Measurements from ENCODE around the gene IFT74. TPM values are rescaled to one million over a fixed set of nuclear protein-coding genes. Genes with fewer than 3 reads are reported as not detected.

The IFT74 gene
- total RNA-seq, 1 experiment from 2014 or later = 15.2 TPM

DNA sequence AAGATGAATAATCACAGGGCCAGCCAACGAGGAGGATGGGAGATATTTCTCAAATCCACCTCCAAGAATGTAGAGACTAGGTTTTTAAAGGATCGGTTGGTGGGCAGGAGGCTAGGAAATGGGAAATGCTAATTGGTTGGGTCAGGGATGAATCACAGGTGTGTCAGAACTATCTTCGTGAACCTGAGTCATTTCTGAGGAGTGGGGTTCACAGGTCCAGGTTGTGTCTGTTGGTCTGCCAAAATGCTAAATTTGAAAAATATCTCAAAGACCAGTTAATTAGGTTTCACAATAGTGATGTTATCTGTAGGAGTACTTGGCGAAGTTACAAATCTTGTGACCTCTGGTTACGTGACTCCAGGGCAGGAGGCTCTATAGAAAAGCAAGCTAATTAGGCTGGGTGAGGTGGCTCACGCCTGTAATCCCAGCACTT lies 6.6 kb upstream of the IFT74 start:
- H3K4me3 Mint-ChIP-seq = no peak overlapping the region
- DNase-seq (ENCODE audit: low spot score) = no peak
- H3K4me1 Mint-ChIP-seq = peaks cover 19% of the 10 kb centered on the region
- no peak for TF ChIP-seq NFE2L1 (CRISPR knock-in tag; IDR thresholded peaks at IDR 0.05)
- TF ChIP-seq OVOL2 (CRISPR knock-in tag; IDR thresholded peaks at IDR 0.05; ENCODE audit: borderline replicate concordance) = no peak
- TF ChIP-seq, protein P1, sequence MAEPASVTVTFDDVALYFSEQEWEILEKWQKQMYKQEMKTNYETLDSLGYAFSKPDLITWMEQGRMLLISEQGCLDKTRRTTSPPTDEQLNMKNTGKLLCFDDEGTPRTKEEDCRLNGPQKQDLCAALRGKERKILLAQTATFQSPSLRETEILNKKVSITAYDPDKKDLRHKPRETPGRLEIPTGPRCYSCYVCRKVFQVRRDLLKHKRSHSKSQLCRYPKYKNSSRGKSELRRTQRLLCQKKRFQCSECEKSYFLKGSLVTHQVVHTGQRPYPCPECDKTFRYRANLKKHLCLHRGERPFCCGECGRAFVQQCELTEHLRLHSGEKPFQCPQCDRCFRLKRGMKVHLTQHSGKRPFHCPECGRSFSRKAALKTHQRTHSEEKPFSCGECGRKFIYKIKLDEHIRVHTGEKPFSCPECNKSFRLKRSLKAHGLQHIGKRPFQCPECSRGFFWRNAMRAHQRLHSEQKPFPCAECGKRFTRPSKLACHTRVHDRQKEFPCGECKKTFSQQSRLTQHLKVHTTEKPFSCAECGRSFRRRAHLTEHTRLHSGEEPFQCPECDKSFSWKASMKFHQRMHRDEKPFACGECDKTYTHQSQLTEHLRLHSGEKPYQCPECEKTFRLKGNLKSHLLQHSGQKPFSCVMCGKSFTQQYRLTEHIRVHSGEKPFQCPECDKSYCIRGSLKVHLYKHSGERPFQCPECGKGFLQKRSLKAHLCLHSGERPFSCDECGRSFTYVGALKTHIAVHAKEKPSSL (CRISPR knock-in tag; conservative IDR thresholded peaks at IDR 0.05) = no peak
- TF ChIP-seq, protein P2, sequence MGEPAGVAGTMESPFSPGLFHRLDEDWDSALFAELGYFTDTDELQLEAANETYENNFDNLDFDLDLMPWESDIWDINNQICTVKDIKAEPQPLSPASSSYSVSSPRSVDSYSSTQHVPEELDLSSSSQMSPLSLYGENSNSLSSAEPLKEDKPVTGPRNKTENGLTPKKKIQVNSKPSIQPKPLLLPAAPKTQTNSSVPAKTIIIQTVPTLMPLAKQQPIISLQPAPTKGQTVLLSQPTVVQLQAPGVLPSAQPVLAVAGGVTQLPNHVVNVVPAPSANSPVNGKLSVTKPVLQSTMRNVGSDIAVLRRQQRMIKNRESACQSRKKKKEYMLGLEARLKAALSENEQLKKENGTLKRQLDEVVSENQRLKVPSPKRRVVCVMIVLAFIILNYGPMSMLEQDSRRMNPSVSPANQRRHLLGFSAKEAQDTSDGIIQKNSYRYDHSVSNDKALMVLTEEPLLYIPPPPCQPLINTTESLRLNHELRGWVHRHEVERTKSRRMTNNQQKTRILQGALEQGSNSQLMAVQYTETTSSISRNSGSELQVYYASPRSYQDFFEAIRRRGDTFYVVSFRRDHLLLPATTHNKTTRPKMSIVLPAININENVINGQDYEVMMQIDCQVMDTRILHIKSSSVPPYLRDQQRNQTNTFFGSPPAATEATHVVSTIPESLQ (CRISPR knock-in tag; IDR thresholded peaks at IDR 0.05) = no peak
- TF ChIP-seq, protein P3, sequence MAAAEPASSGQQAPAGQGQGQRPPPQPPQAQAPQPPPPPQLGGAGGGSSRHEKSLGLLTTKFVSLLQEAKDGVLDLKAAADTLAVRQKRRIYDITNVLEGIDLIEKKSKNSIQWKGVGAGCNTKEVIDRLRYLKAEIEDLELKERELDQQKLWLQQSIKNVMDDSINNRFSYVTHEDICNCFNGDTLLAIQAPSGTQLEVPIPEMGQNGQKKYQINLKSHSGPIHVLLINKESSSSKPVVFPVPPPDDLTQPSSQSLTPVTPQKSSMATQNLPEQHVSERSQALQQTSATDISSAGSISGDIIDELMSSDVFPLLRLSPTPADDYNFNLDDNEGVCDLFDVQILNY (CRISPR knock-in tag; IDR thresholded peaks at IDR 0.05) = no peak
- TF ChIP-seq, protein P4, sequence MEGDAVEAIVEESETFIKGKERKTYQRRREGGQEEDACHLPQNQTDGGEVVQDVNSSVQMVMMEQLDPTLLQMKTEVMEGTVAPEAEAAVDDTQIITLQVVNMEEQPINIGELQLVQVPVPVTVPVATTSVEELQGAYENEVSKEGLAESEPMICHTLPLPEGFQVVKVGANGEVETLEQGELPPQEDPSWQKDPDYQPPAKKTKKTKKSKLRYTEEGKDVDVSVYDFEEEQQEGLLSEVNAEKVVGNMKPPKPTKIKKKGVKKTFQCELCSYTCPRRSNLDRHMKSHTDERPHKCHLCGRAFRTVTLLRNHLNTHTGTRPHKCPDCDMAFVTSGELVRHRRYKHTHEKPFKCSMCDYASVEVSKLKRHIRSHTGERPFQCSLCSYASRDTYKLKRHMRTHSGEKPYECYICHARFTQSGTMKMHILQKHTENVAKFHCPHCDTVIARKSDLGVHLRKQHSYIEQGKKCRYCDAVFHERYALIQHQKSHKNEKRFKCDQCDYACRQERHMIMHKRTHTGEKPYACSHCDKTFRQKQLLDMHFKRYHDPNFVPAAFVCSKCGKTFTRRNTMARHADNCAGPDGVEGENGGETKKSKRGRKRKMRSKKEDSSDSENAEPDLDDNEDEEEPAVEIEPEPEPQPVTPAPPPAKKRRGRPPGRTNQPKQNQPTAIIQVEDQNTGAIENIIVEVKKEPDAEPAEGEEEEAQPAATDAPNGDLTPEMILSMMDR (IDR thresholded peaks at IDR 0.05) = no peak
- TF ChIP-seq NFATC4 (CRISPR knock-in tag; IDR thresholded peaks at IDR 0.05) = no peak
- TF ChIP-seq ETV6 (CRISPR knock-in tag; IDR thresholded peaks at IDR 0.05) = no peak
- ChIA-PET POLR2A (interaction anchor here (0.7 kb wide), 1 partner anchor 53 kb away, joined by 5 read pairs; no protein-coding TSS in a partner anchor), CTCF (no interaction called here)
- peak overlapping the region; percentile 54 for H3K27ac Mint-ChIP-seq
- H3K9me3 Mint-ChIP-seq = no peaks in the 10 kb centered on the region
- no peak for ATAC-seq
- H3K36me3 Mint-ChIP-seq = no peaks in the 10 kb centered on the region
- no peaks in the 10 kb centered on the region; the same call in 1 of the 2 replicates for H3K27me3 Mint-ChIP-seq (ENCODE audit: low read depth)

DNA sequence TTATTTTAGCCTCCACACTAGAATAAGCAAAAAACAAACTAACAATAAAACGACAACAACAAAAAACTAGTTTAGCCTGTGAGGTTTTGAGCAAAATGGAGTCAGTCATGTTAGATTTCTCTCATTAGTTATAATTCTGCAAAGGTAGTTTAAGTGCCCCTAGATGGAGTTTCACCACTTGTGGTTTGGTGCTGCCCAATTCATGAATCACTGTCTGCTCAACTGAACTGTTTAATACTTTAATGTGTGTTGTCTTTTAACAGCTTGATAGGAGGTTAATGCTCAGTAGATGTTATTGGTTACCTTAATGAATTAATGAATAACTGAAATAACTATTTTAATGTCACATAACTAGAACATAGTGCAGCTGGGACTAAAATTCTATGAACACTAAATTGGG lies 5.7 kb upstream of the IFT74 start:
- Mint-ChIP-seq H3K36me3 (no peaks in the 10 kb centered on the region), H3K27ac (no peak overlapping the region), H3K27me3 (ENCODE audit: low read depth) (no peaks in the 10 kb centered on the region; the same call in 1 of the 2 replicates), H3K9me3 (no peaks in the 10 kb centered on the region), H3K4me1 (peaks cover 21% of the 10 kb centered on the region), H3K4me3 (no peak overlapping the region)
- ChIA-PET POLR2A (no interaction called here), CTCF (no interaction called here)
- DNase-seq (ENCODE audit: low spot score) (no peak), ATAC-seq (no peak)
- TF ChIP-seq, protein P5, sequence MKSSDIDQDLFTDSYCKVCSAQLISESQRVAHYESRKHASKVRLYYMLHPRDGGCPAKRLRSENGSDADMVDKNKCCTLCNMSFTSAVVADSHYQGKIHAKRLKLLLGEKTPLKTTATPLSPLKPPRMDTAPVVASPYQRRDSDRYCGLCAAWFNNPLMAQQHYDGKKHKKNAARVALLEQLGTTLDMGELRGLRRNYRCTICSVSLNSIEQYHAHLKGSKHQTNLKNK (CRISPR knock-in tag; IDR thresholded peaks at IDR 0.05) = no peak
- no peak for TF ChIP-seq SMAD3 (CRISPR knock-in tag; IDR thresholded peaks at IDR 0.05; ENCODE audit: borderline replicate concordance)
- TF ChIP-seq, protein P6, sequence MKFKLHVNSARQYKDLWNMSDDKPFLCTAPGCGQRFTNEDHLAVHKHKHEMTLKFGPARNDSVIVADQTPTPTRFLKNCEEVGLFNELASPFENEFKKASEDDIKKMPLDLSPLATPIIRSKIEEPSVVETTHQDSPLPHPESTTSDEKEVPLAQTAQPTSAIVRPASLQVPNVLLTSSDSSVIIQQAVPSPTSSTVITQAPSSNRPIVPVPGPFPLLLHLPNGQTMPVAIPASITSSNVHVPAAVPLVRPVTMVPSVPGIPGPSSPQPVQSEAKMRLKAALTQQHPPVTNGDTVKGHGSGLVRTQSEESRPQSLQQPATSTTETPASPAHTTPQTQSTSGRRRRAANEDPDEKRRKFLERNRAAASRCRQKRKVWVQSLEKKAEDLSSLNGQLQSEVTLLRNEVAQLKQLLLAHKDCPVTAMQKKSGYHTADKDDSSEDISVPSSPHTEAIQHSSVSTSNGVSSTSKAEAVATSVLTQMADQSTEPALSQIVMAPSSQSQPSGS (CRISPR knock-in tag; IDR thresholded peaks at IDR 0.05; ENCODE audit: borderline replicate concordance, low read depth) = no peak
- TF ChIP-seq, protein P7, sequence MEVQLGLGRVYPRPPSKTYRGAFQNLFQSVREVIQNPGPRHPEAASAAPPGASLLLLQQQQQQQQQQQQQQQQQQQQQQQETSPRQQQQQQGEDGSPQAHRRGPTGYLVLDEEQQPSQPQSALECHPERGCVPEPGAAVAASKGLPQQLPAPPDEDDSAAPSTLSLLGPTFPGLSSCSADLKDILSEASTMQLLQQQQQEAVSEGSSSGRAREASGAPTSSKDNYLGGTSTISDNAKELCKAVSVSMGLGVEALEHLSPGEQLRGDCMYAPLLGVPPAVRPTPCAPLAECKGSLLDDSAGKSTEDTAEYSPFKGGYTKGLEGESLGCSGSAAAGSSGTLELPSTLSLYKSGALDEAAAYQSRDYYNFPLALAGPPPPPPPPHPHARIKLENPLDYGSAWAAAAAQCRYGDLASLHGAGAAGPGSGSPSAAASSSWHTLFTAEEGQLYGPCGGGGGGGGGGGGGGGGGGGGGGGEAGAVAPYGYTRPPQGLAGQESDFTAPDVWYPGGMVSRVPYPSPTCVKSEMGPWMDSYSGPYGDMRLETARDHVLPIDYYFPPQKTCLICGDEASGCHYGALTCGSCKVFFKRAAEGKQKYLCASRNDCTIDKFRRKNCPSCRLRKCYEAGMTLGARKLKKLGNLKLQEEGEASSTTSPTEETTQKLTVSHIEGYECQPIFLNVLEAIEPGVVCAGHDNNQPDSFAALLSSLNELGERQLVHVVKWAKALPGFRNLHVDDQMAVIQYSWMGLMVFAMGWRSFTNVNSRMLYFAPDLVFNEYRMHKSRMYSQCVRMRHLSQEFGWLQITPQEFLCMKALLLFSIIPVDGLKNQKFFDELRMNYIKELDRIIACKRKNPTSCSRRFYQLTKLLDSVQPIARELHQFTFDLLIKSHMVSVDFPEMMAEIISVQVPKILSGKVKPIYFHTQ (CRISPR knock-in tag; IDR thresholded peaks at IDR 0.05) = no peak
- no peak for TF ChIP-seq SMAD4 (CRISPR knock-in tag; IDR thresholded peaks at IDR 0.05)
- TF ChIP-seq, protein P8, sequence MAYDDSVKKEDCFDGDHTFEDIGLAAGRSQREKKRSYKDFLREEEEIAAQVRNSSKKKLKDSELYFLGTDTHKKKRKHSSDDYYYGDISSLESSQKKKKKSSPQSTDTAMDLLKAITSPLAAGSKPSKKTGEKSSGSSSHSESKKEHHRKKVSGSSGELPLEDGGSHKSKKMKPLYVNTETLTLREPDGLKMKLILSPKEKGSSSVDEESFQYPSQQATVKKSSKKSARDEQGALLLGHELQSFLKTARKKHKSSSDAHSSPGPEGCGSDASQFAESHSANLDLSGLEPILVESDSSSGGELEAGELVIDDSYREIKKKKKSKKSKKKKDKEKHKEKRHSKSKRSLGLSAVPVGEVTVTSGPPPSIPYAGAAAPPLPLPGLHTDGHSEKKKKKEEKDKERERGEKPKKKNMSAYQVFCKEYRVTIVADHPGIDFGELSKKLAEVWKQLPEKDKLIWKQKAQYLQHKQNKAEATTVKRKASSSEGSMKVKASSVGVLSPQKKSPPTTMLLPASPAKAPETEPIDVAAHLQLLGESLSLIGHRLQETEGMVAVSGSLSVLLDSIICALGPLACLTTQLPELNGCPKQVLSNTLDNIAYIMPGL (CRISPR knock-in tag; IDR thresholded peaks at IDR 0.05) = no peak
- no peak for TF ChIP-seq SP1 (CRISPR knock-in tag; conservative IDR thresholded peaks at IDR 0.05)
- TF ChIP-seq, protein P9, sequence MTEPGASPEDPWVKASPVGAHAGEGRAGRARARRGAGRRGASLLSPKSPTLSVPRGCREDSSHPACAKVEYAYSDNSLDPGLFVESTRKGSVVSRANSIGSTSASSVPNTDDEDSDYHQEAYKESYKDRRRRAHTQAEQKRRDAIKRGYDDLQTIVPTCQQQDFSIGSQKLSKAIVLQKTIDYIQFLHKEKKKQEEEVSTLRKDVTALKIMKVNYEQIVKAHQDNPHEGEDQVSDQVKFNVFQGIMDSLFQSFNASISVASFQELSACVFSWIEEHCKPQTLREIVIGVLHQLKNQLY (CRISPR knock-in tag; IDR thresholded peaks at IDR 0.05) = no peak
- TF ChIP-seq RELA (CRISPR knock-in tag; IDR thresholded peaks at IDR 0.05; ENCODE audit: borderline replicate concordance) = no peak
- TF ChIP-seq, protein P4 (IDR thresholded peaks at IDR 0.05) = no peak
- TF ChIP-seq ZNF232 (CRISPR knock-in tag; IDR thresholded peaks at IDR 0.05) = no peak

All from WTC11 (cell line).